ENCODE data around the gene PXYLP1.

Gene PXYLP1

DNA sequence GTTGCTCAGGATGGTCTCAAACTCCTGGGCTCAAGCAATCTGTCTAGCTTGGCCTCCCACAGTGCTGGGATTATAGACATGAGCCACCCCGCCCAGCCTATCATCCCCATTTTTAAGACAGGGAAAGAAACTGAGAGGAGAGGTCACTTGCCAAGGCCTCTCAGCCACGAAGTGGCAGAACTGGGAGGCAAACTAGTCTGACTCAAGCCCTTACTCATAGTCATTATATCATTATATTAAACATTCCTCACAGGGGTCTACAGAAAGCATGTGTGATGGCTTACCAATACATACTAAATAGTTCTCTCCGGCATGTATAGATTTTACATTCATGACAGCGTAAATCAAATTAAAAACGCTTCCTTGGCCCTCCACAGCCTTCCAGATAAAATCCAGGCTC lies 74.7 kb downstream of the PXYLP1 start:
- TF ChIP-seq, protein P1, sequence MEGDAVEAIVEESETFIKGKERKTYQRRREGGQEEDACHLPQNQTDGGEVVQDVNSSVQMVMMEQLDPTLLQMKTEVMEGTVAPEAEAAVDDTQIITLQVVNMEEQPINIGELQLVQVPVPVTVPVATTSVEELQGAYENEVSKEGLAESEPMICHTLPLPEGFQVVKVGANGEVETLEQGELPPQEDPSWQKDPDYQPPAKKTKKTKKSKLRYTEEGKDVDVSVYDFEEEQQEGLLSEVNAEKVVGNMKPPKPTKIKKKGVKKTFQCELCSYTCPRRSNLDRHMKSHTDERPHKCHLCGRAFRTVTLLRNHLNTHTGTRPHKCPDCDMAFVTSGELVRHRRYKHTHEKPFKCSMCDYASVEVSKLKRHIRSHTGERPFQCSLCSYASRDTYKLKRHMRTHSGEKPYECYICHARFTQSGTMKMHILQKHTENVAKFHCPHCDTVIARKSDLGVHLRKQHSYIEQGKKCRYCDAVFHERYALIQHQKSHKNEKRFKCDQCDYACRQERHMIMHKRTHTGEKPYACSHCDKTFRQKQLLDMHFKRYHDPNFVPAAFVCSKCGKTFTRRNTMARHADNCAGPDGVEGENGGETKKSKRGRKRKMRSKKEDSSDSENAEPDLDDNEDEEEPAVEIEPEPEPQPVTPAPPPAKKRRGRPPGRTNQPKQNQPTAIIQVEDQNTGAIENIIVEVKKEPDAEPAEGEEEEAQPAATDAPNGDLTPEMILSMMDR (IDR thresholded peaks at IDR 0.05; ENCODE audit: borderline replicate concordance, insufficient read depth, low read depth, low read length) = no peak
- no peak overlapping the region for H3K4me3 ChIP-seq (ENCODE audit: low read depth, low read length)

- TF ChIP-seq, protein P1 (IDR thresholded peaks at IDR 0.05; ENCODE audit: borderline replicate concordance, insufficient read depth, low read depth, low read length) = no peak
- no peak overlapping the region for H3K4me3 ChIP-seq (ENCODE audit: low read depth, low read length)
Measured at GRCh38 chr3:141306922-141307321, 75.3 kb downstream of the PXYLP1 start.

- TF ChIP-seq, protein P1 (IDR thresholded peaks at IDR 0.05; ENCODE audit: borderline replicate concordance, insufficient read depth, low read depth, low read length) = no peak
- H3K4me3 ChIP-seq (ENCODE audit: low read depth, low read length) = no peak overlapping the region
Measured at GRCh38 chr3:141307351-141308059, 75.9 kb downstream of the PXYLP1 start.

GRCh38 chr3:141308588-141309218 lies 77.1 kb downstream of the PXYLP1 start:
- TF ChIP-seq, protein P1 (IDR thresholded peaks at IDR 0.05; ENCODE audit: borderline replicate concordance, insufficient read depth, low read depth, low read length) = no peak
- H3K4me3 ChIP-seq (ENCODE audit: low read depth, low read length) = no peak overlapping the region

DNA sequence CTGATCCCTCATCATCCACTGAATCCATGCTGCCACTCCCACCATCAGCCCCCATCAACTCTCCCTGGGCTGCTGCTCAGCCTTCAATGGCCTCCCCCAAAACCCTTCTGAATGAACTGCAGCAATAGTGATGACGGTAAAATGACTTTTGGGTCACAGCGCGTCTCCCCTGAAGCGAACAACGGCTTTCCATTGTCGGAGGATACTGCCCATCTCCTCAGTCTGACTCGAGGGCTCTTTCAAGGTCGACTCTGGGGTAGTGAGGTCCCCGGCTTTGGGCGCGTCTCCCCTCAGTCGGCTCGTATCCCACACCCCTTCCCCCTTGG lies 79.5 kb downstream of the PXYLP1 start:
- peak overlapping the region; percentile 73 for H3K4me3 ChIP-seq (ENCODE audit: low read depth, low read length)
- TF ChIP-seq, protein P1 (IDR thresholded peaks at IDR 0.05; ENCODE audit: borderline replicate concordance, insufficient read depth, low read depth, low read length) = no peak

DNA sequence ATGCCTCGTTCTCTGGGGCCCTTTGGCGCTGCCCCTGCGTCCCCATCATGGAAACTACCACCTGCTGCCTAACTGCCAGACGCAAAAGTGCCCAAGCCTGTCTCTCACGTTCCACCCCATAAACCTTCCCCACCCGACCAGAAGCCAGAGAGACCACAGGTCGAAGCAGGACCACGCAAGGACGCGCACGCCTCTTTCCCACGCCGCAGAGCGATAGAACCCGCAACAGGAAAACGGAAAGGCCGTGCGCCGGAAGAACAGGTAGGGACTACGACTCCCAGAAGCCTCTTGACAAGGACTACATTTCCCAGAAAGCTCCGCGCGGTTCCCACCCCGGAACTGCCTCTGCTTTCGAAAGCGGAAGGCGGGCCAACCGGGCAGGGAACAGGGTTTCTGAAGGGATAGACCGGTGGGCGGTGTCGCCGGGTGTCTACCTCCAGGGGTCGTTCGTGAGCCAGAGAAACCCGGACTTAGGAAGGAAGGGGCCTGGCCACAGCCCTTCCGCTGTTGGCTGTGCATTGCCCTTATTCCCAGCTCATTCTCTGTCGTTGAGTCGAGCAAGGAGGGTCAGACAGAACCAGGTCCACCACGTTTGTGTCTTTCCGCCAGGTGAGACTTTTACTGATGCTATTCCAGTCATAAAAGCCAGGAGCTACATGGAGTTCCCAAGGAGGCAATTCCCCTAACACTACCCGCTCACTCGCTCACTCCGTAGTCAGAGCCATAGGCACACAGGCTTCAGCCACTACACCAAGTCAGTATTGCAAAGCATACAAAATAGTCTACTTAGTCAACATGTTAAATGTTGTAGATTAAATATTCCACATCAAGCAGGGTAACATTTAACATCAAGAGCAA lies 80.1 kb downstream of the PXYLP1 start:
- TF ChIP-seq, protein P1 (IDR thresholded peaks at IDR 0.05; ENCODE audit: borderline replicate concordance, insufficient read depth, low read depth, low read length) = peak; percentile 82
- H3K4me3 ChIP-seq (ENCODE audit: low read depth, low read length) = peak overlapping the region; percentile 73
